Lower lobe of right lung (tissue), 2 donors: ENCODE results near the gene EEA1. TPM values are rescaled to one million over a fixed set of nuclear protein-coding genes. Genes with fewer than 3 reads are reported as not detected.

Experiments
- ATAC-seq, 2 donors: fragments of 200-7000 bp; cut with Tn5 transposase; one replicate each; pipeline ENCODE4 v1.9.1; 2020 to 2022; ENCODE audit warnings: mild to moderate bottlenecking in 2 of 2, moderate library complexity in 2 of 2
- DNase-seq: peaks from one replicate; pipeline ENCODE4 v3.0.0-alpha.2; 2020
- H3K27ac ChIP-seq: fragments of 200-600 bp; one replicate; pipeline ENCODE4 v1.8.0; 2022
- H3K27me3 ChIP-seq: fragments of 200-600 bp; one replicate; pipeline ENCODE4 v1.8.0; 2022; ENCODE audit warnings: low read depth
- H3K36me3 ChIP-seq: fragments of 200-600 bp; one replicate; pipeline ENCODE4 v1.8.0; 2022; ENCODE audit warnings: mild to moderate bottlenecking
- H3K4me1 ChIP-seq: fragments of 200-600 bp; one replicate; pipeline ENCODE4 v1.8.0; 2022
- H3K4me3 ChIP-seq: fragments of 200-600 bp; one replicate; pipeline ENCODE4 v1.8.0; 2022; ENCODE audit warnings: mild to moderate bottlenecking
- H3K9me3 ChIP-seq: fragments of 200-600 bp; one replicate; pipeline ENCODE4 v1.8.0; 2022
- CTCF ChIP-seq: fragments of 200-600 bp; IDR thresholded peaks from one replicate; pipeline ENCODE4 v1.8.0; 2022; ENCODE audit warnings: antibody characterized with exemption, mild to moderate bottlenecking
- intact Hi-C: fragments of 100-400 bp; cut with DNase I; formaldehyde crosslinking; loops from one replicate; pipeline ENCODE4 v1.11.0; 2022
- total RNA-seq: library from RNA; stranded (reverse); fragmentation: NEBNext Ultra II Directional; extraction: Animal tissue kit (Norgen Biotek cat#: 25700); gene quantifications from one replicate; pipeline ENCODE4 v1.2.1, GENCODE V29; 2021
- donor health status: DM: no; HTN: yes; CAD: no; lungs with severe emphysema.

Gene EEA1
- total RNA-seq, 1 donor from 2014 or later, result 33.5 TPM

GRCh38 chr12:92735131-92735721 is 193.9 kb downstream of the EEA1 start:
- no peaks in the 10 kb centered on the region for H3K9me3 ChIP-seq
- peak; percentile 75 to 80 for ATAC-seq
- H3K36me3 ChIP-seq, result no peaks in the 10 kb centered on the region
- H3K4me1 ChIP-seq, result peaks cover 17% of the 10 kb centered on the region
- H3K27me3 ChIP-seq, result no peaks in the 10 kb centered on the region
- no peak overlapping the region for H3K4me3 ChIP-seq
- no peak for TF ChIP-seq CTCF
- intact Hi-C loops, result no loop called here
- H3K27ac ChIP-seq, result peak overlapping the region; percentile 69
- DNase-seq, result no peak

- H3K36me3 ChIP-seq, result no peaks in the 10 kb centered on the region
- no peak for TF ChIP-seq CTCF
- no peaks in the 10 kb centered on the region for H3K27me3 ChIP-seq
- H3K9me3 ChIP-seq, result no peaks in the 10 kb centered on the region
- peaks cover 17% of the 10 kb centered on the region for H3K4me1 ChIP-seq
- intact Hi-C loops, result no loop called here
- no peak overlapping the region for H3K27ac ChIP-seq
- no peak overlapping the region for H3K4me3 ChIP-seq
- ATAC-seq (no peak), DNase-seq (no peak)
Observed at GRCh38 chr12:92733661-92734060, 195.4 kb downstream of the EEA1 start.

- H3K27me3 ChIP-seq, result no peaks in the 10 kb centered on the region
- no peaks in the 10 kb centered on the region for H3K36me3 ChIP-seq
- H3K27ac ChIP-seq, result no peak overlapping the region
- H3K4me1 ChIP-seq, result peaks cover 17% of the 10 kb centered on the region
- intact Hi-C loops, result no loop called here
- ATAC-seq (no peak), DNase-seq (no peak)
- no peak overlapping the region for H3K4me3 ChIP-seq
- no peak for TF ChIP-seq CTCF
- H3K9me3 ChIP-seq, result no peaks in the 10 kb centered on the region
Observed at GRCh38 chr12:92733181-92733580, 195.9 kb downstream of the EEA1 start.

- Histone ChIP-seq H3K27me3 (no peaks in the 10 kb centered on the region), H3K36me3 (no peaks in the 10 kb centered on the region), H3K9me3 (no peaks in the 10 kb centered on the region), H3K27ac (no peak overlapping the region), H3K4me1 (peaks cover 17% of the 10 kb centered on the region), H3K4me3 (no peak overlapping the region)
- no peak for DNase-seq
- intact Hi-C loops, result no loop called here
- TF ChIP-seq CTCF, result no peak
- no peak for ATAC-seq
Observed at GRCh38 chr12:92732716-92733115, 196.4 kb downstream of the EEA1 start.

GRCh38 chr12:92732216-92732615 is 196.9 kb downstream of the EEA1 start:
- peaks cover 17% of the 10 kb centered on the region for H3K4me1 ChIP-seq
- no peaks in the 10 kb centered on the region for H3K36me3 ChIP-seq
- no peak for TF ChIP-seq CTCF
- no peak for ATAC-seq
- no peak overlapping the region for H3K4me3 ChIP-seq
- DNase-seq, result no peak
- no peaks in the 10 kb centered on the region for H3K27me3 ChIP-seq
- H3K27ac ChIP-seq, result no peak overlapping the region
- no peaks in the 10 kb centered on the region for H3K9me3 ChIP-seq
- intact Hi-C loops, result no loop called here
